KOPT-K1 (cell line): ENCODE measurements around the gene FKBP7.

ENCODE experiments used
- H3K27ac ChIP-seq: fragments of 200-600 bp; sonication (generic); 2 replicates; pipeline ENCODE4 v1.5.1; 2016; ENCODE audit warnings: antibody characterized with exemption, mild to moderate bottlenecking, low read depth, low read length; ENCODE audit not compliant: poor library complexity, severe bottlenecking
- H3K36me3 ChIP-seq: fragments of 200-600 bp; sonication (generic); 2 replicates; pipeline ENCODE4 v1.5.1; 2017; ENCODE audit warnings: antibody characterized with exemption, mild to moderate bottlenecking, low read length, moderate library complexity; ENCODE audit not compliant: insufficient read depth
- H3K9me3 ChIP-seq: fragments of 200-600 bp; sonication (generic); 2 replicates; pipeline ENCODE4 v1.5.1; 2017; ENCODE audit warnings: antibody characterized with exemption, low read length, mild to moderate bottlenecking; ENCODE audit not compliant: insufficient read depth, poor library complexity, severe bottlenecking

Gene FKBP7

DNA sequence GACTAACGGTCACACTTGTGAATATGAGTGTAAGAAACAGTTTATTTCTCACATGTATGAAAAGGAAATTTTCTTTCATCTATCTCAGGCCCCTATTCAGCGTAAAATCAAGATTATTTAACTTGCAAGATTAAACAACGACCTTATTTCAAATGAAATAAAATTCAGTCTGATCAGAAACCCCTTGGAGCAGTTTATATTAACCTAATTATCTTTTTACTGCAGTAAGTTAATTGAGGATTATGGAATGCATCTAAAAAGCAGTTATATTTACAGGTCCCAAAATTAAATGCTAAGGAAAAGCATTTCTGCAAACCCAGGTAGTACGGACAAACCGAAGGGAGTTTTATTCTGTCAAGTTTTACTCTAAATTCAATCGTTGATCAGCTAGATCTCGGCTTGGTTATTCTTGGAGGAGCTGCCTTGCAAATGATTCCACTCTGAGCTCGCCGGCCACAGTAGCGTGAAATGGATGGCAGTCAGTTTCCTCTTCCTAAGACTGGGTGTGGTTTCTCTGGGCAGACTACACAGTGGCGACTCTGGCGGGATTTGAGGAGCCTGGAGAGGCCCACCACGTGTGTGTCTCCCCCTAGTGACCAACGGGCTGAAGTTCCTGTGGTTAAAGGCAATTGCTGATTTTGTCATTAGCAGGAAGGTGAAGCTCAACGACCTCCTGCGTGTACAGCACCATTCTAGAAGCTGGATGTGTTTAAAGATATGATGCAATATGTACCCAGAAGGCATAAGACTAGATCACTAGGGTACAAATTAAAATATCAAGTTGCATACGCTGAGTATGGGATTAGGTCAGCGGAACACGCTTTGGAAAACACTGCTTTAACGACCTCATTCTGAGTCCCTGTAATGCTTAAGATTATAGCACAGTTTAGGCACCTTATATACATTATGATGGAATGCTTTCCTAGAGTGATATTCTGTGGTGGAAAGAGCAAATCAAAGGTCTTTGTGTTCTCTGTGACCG, 63.8 kb downstream of the FKBP7 start:
- Histone ChIP-seq H3K9me3 (no peaks in the 10 kb centered on the region), H3K27ac (peak overlapping the region; percentile 86), H3K36me3 (no peaks in the 10 kb centered on the region)
